HEK293T (cell line): ENCODE results near the gene HACD2.

ENCODE experiments used
- BHLHE40 ChIP-seq: fragments of 450-650 bp; IDR thresholded peaks from 2 replicates; pipeline ENCODE4 v1.6.1; 2016; ENCODE audit warnings: mild to moderate bottlenecking, moderate library complexity, borderline replicate concordance
- ELF4 ChIP-seq: fragments of 450-650 bp; IDR thresholded peaks from 2 replicates; pipeline ENCODE4 v1.6.1; 2017; ENCODE audit warnings: antibody characterized with exemption
- FOXK2 ChIP-seq: fragments of 450-650 bp; IDR thresholded peaks from 2 replicates; pipeline ENCODE4 v1.6.1; 2016; ENCODE audit warnings: mild to moderate bottlenecking
- FOXM1 ChIP-seq: fragments of 450-650 bp; IDR thresholded peaks from 2 replicates; pipeline ENCODE4 v1.6.1; 2017; ENCODE audit warnings: mild to moderate bottlenecking, borderline replicate concordance
- L3MBTL2 ChIP-seq: fragments of 450-650 bp; conservative IDR thresholded peaks from 2 replicates; pipeline ENCODE4 v1.6.1; 2016; ENCODE audit warnings: mild to moderate bottlenecking
- LEF1 ChIP-seq: fragments of 450-650 bp; IDR thresholded peaks from 2 replicates; pipeline ENCODE4 v1.6.1; 2017; ENCODE audit warnings: mild to moderate bottlenecking, borderline replicate concordance
- SP1 ChIP-seq: fragments of 450-650 bp; IDR thresholded peaks from 2 replicates; pipeline ENCODE4 v1.6.1; 2017
- SUZ12 ChIP-seq: fragments of 450-650 bp; IDR thresholded peaks from 2 replicates; pipeline ENCODE4 v1.6.1; 2016; ENCODE audit warnings: mild to moderate bottlenecking
- TARDBP ChIP-seq: fragments of 450-650 bp; IDR thresholded peaks from 2 replicates; pipeline ENCODE4 v1.6.1; 2016

DNA sequence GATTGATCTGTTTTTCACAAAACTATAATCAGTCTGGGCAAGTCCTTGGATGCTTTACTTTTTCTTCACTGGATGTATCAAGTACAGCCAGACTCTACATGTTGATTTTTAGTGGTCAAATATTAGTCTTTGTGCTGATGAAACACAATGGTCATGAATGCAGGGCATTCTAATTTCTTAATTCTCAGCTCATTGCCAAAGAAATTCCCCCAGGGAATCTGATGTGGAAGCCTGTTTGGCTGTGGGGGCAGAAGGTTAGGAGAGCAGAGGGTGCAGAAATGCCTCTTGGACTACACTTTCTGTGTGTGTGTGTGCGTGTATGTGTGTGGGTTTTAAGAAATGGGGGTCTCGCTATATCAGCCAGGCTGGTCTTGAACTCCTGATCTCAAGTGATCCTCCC, 48.7 kb upstream of the HACD2 start:
- TF ChIP-seq SP1, result no peak
- no peak for TF ChIP-seq L3MBTL2
- no peak for TF ChIP-seq SUZ12
- TF ChIP-seq FOXM1, result no peak
- no peak for TF ChIP-seq LEF1
- TF ChIP-seq FOXK2, result no peak
- TF ChIP-seq TARDBP, result no peak
- no peak for TF ChIP-seq ELF4
- no peak for TF ChIP-seq BHLHE40
